T-cell (primary cell): Measurements from ENCODE around the gene APOC3. TPM values are rescaled to one million over a fixed set of nuclear protein-coding genes. Genes with fewer than 3 reads are reported as not detected.

Source experiments
- ATAC-seq, 4 experiments: fragments of 200-7000 bp in 3 of 4; fragments of 150-1000 bp in 1 of 4; cut with Tn5 transposase; replicated peaks in 1 of 4; 1 replicate in 3 of 4; 2 replicates in 1 of 4; pipeline ENCODE4 v1.10.0; 2021; ENCODE audit warnings: moderate library complexity in 3 of 4, mild to moderate bottlenecking in 2 of 4, moderate number of reproducible peaks in 1 of 4
- CTCF ChIA-PET, 2 donors: fragments of 300-600 bp; sonication (Branson Sonifier 250); formaldehyde crosslinking; loops; one replicate each; lab custom pipeline; 2022; ENCODE audit warnings: antibody characterized with exemption in 2 of 2; lab: Charles Lee
- POLR2A ChIA-PET, 2 donors: fragments of 300-600 bp; sonication (Branson Sonifier 250); formaldehyde crosslinking; loops; one replicate each; lab custom pipeline; 2022; ENCODE audit warnings: antibody characterized with exemption in 2 of 2; lab: Charles Lee
- DNase-seq, 35 experiments: peaks; one replicate each; pipeline versions ENCODE4 v3.0.0 to v3.0.0-alpha.2; 2013 to 2023
- H3K27ac ChIP-seq: one replicate; pipeline ENCODE4 v1.5.1; 2013; ENCODE audit warnings: low read length
- H3K27me3 ChIP-seq, 2 experiments: replicated peaks in 1 of 2; 1 replicate in 1 of 2; 2 replicates in 1 of 2; pipeline versions ENCODE4 v1.6.1 to v1.7.0; 2013; ENCODE audit warnings: low read length in 1 of 2, mixed read lengths in 1 of 2; ENCODE audit not compliant: control insufficient read depth in 2 of 2, insufficient read depth in 2 of 2; ENCODE audit errors: extremely low read depth in 1 of 2
- H3K36me3 ChIP-seq, 2 donors: 1 replicate in 1 of 2; 2 replicates in 1 of 2; pipeline versions ENCODE4 v1.6.1 to v1.7.0; 2013; ENCODE audit warnings: low read length in 1 of 2; ENCODE audit not compliant: control insufficient read depth in 2 of 2, insufficient read depth in 1 of 2; ENCODE audit errors: extremely low read depth in 1 of 2
- H3K4me1 ChIP-seq, 2 experiments: 1 replicate in 1 of 2; 2 replicates in 1 of 2; pipeline versions ENCODE4 v1.6.1 to v1.7.0; 2013; ENCODE audit warnings: low read length in 2 of 2, mixed read lengths in 1 of 2; ENCODE audit not compliant: insufficient read depth in 2 of 2, control insufficient read depth in 1 of 2; ENCODE audit errors: extremely low read depth in 1 of 2
- H3K4me3 ChIP-seq, 2 donors: 1 replicate in 1 of 2; 2 replicates in 1 of 2; pipeline versions ENCODE4 v1.5.1 to v1.7.0; 2013; ENCODE audit warnings: mild to moderate bottlenecking in 2 of 2, low read length in 1 of 2, moderate library complexity in 1 of 2; ENCODE audit not compliant: control insufficient read depth in 1 of 2; ENCODE audit errors: extremely low read depth in 1 of 2
- H3K9me3 ChIP-seq: 2 replicates; pipeline ENCODE4 v1.7.0; 2013
- H3K27ac Mint-ChIP-seq, 2 donors: one replicate each; pipeline ENCODE4 v1.8.0; 2020 to 2021; ENCODE audit warnings: mild to moderate bottlenecking in 2 of 2, mixed read lengths in 2 of 2
- H3K27me3 Mint-ChIP-seq, 2 donors: one replicate each; pipeline ENCODE4 v1.8.0; 2021 to 2022; ENCODE audit warnings: mixed read lengths in 2 of 2
- H3K36me3 Mint-ChIP-seq: one replicate; pipeline ENCODE4 v1.8.0; 2021; ENCODE audit warnings: mixed read lengths
- H3K4me1 Mint-ChIP-seq, 3 donors: one replicate each; pipeline ENCODE4 v1.8.0; 2020 to 2022; ENCODE audit warnings: mixed read lengths in 3 of 3, mild to moderate bottlenecking in 1 of 3
- H3K4me3 Mint-ChIP-seq, 3 donors: one replicate each; pipeline ENCODE4 v1.8.0; 2020 to 2022; ENCODE audit warnings: mild to moderate bottlenecking in 3 of 3, mixed read lengths in 3 of 3, moderate library complexity in 3 of 3
- H3K9me3 Mint-ChIP-seq, 3 donors: one replicate each; pipeline ENCODE4 v1.8.0; 2020 to 2022; ENCODE audit warnings: mixed read lengths in 3 of 3
- WGBS: methylation state at CpG from one replicate; pipeline ENCODE4 v1.1.5; 2013; ENCODE audit warnings: missing lambda C conversion rate; ENCODE audit not compliant: insufficient coverage; 5-methylcytosine and 5-hydroxymethylcytosine counted together
- total RNA-seq, 35 experiments: library from RNA in 6 of 35; stranded (reverse) in 6 of 35; fragments of 120-200 nt in 1 of 35; gene quantifications; one replicate each; pipeline versions ENCODE4 v1.2.1 to v1.2.4 and lab custom pipeline; 2013 to 2026

The APOC3 gene
- total RNA-seq, 5 donors from 2014 or later (not counting 1 experiment from before 2014, with no cell fraction given), result 3.3 to 4.1 (median 3.7) TPM; not detected in 2

DNA sequence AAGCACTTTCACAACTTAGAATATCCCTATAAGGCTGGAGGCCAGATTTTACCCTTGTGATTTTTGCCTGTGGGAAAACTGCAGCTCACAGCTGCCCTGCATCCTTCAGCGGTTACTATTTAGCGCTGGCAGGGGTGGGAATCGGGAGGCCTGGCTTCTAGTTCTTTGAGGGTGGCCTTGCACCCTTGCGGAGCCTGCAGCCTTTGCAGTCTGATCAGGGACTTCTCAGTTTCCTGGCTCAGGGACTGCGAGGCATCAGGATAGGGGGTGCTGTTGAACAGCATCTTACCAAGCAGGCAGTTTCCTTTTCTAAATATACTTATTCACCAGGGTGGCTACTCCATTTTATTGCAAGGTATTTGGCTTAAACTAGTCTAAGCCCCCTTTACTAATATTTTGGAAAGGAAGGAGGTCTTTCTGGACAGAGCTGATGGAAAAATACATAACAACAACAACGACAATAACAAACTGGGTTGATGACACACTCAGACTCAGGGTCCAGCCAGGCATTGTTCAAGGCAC, 10.6 kb downstream of the APOC3 start:
- no peak overlapping the region for H3K27ac Mint-ChIP-seq
- no peaks in the 10 kb centered on the region for H3K9me3 Mint-ChIP-seq
- no peak overlapping the region for H3K4me3 ChIP-seq
- DNase-seq (peak in 1 of 35 experiments; percentile 19), ATAC-seq (no peak)
- no peaks in the 10 kb centered on the region for H3K27me3 Mint-ChIP-seq
- peaks cover 0 to 1% of the 10 kb centered on the region in 2 experiments for H3K27me3 ChIP-seq
- peaks cover 19% of the 10 kb centered on the region for H3K36me3 Mint-ChIP-seq
- CTCF ChIA-PET, result interaction anchor here in 1 of 2 donors (1.0 kb wide), 1 partner anchor 237 kb away, joined by 3 read pairs; no protein-coding TSS in a partner anchor
- 94% methylated on average over 4 of the region's 6 CpGs for WGBS
- POLR2A ChIA-PET, result no interaction called here
- H3K4me1 Mint-ChIP-seq, result peaks cover 9 to 15% (median 11%) of the 10 kb centered on the region in 3 donors
- H3K27ac ChIP-seq, result no peak overlapping the region
- H3K9me3 ChIP-seq, result no peaks in the 10 kb centered on the region
- H3K36me3 ChIP-seq, result peaks cover 0 to 17% of the 10 kb centered on the region in 2 donors
- no peak overlapping the region for H3K4me3 Mint-ChIP-seq
- H3K4me1 ChIP-seq, result peaks cover 0 to 14% of the 10 kb centered on the region in 2 experiments

DNA sequence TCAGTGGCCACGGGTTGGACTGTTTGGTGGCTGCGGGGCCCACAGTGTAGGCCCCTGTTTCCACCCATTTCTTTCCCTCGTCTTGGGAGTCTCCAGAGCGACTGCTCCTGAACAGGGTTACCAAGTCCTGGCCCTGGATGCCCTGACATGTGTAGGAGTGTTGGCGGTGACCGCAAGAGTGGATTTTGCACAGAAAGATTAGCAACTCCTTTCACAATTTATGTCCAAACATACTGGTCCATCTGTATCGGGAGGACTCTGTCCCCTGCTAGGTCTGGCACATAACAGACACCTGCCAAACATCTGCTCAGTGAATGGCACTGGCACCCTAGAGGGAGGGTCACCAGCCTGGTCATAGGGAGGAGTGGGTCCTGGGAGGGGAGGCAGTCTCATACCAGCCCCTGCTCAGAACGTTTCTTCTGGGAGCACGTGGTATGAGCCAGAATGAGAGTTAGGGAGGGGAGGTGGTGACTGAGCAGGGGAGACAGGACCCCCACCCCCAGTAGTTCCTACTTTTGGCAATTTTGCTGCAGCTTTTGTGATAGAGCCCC, 11.1 kb downstream of the APOC3 start:
- Mint-ChIP-seq H3K27me3 (no peaks in the 10 kb centered on the region), H3K27ac (no peak overlapping the region), H3K4me3 (no peak overlapping the region), H3K36me3 (peaks cover 25% of the 10 kb centered on the region), H3K9me3 (no peaks in the 10 kb centered on the region), H3K4me1 (peaks cover 4 to 9% (median 5%) of the 10 kb centered on the region in 3 donors)
- 67% methylated on average over 1 of the region's 9 CpGs for WGBS
- no peak overlapping the region for H3K27ac ChIP-seq
- ChIA-PET POLR2A (interaction anchor here in 1 of 2 donors (0.6 kb wide), 1 partner anchor 23 kb away, joined by 3 read pairs; no protein-coding TSS in a partner anchor), CTCF (no interaction called here)
- peaks cover 0 to 23% of the 10 kb centered on the region in 2 donors for H3K36me3 ChIP-seq
- no peaks in the 10 kb centered on the region for H3K27me3 ChIP-seq
- no peak overlapping the region for H3K4me3 ChIP-seq
- ATAC-seq, result no peak
- no peak for DNase-seq
- no peaks in the 10 kb centered on the region for H3K9me3 ChIP-seq
- peaks cover 0 to 9% of the 10 kb centered on the region in 2 experiments for H3K4me1 ChIP-seq

DNA sequence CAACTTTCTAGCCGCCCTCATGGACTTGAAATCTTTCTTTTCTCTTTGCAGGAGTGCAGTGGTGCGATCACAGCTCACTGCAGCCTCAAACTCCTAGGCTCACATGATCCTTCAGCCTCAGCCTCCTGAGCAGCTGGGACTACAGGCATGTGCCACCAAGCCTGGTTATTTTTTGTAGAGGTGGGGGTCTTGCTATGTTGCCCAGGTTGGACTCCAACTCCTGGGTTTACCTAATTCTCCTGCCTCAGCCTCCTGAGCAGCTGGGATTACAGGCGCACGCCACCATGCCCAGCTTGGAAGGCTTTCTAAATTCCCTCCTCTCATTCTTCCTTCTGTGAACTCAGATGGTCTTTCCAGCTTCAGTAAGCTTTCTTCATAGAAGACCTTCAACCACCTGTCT, 12.4 kb downstream of the APOC3 start:
- ATAC-seq, result no peak
- Histone ChIP-seq H3K36me3 (peaks cover 0 to 36% of the 10 kb centered on the region in 2 donors), H3K4me3 (no peak overlapping the region), H3K4me1 (no peaks in the 10 kb centered on the region), H3K27ac (no peak overlapping the region), H3K27me3 (no peaks in the 10 kb centered on the region), H3K9me3 (no peaks in the 10 kb centered on the region)
- H3K4me1 Mint-ChIP-seq, result peaks cover 0 to 4% (median 1%) of the 10 kb centered on the region in 3 donors
- H3K27ac Mint-ChIP-seq, result no peak overlapping the region
- H3K27me3 Mint-ChIP-seq, result no peaks in the 10 kb centered on the region
- peaks cover 38% of the 10 kb centered on the region for H3K36me3 Mint-ChIP-seq
- no peak for DNase-seq
- ChIA-PET POLR2A (interaction anchor here in 1 of 2 donors (0.7 kb wide), 1 partner anchor 11 kb away, joined by 7 read pairs; no protein-coding TSS in a partner anchor), CTCF (no interaction called here)
- WGBS, result no CpG with 5 or more reads among the region's 4 CpGs
- no peaks in the 10 kb centered on the region for H3K9me3 Mint-ChIP-seq
- H3K4me3 Mint-ChIP-seq, result no peak overlapping the region

DNA sequence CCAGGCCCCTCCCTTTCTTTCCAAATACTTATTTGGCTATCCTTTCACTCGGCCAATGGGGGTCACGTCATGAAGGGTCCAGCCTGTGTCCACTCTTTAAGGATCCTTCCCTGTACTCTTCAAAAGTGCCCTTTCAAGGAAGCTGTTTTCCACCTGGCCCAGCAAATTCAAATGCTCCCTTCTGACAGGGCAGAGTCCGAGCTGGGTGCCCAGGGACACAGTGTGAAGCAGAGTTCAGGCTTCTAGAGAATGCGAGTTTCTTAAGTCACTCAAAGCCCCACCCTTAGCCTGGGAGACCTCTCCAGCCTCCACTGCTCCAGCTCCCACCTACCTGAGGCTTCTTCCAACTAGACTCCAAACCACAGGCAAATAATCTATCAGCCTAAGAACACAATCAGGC, 13.2 kb downstream of the APOC3 start:
- peaks cover 0 to 4% (median 1%) of the 10 kb centered on the region in 3 donors for H3K4me1 Mint-ChIP-seq
- CTCF ChIA-PET, result no interaction called here
- no peaks in the 10 kb centered on the region for H3K27me3 Mint-ChIP-seq
- peaks cover 44% of the 10 kb centered on the region for H3K36me3 Mint-ChIP-seq
- H3K27me3 ChIP-seq, result no peaks in the 10 kb centered on the region
- 96% methylated on average over 4 of the region's 4 CpGs for WGBS
- no peak for DNase-seq
- POLR2A ChIA-PET, result no interaction called here
- H3K27ac Mint-ChIP-seq, result no peak overlapping the region
- no peaks in the 10 kb centered on the region for H3K9me3 ChIP-seq
- H3K4me1 ChIP-seq, result no peaks in the 10 kb centered on the region
- H3K36me3 ChIP-seq, result peaks cover 3 to 43% of the 10 kb centered on the region in 2 donors
- H3K4me3 Mint-ChIP-seq, result no peak overlapping the region
- no peak overlapping the region for H3K4me3 ChIP-seq
- ATAC-seq, result no peak
- H3K27ac ChIP-seq, result no peak overlapping the region
- no peaks in the 10 kb centered on the region for H3K9me3 Mint-ChIP-seq

DNA sequence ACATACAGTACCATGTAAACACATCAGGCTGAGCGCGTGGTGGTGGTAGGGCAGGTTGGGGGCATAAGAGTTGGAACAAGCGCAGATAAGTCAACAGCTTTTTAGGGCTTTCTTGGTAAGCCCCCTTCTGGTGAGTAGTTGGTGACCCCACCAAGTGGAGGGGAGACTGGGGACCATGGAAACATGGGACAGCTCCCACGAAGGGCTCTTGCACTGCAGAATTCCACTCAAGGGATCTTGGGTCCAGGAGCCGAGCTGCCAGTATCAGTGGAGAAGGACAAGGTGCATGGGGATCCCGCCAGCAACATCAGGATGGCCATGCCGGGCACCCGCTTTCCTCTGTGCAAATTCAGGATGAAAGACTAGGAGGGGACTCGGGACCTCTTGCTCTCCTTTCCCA, 14.0 kb downstream of the APOC3 start:
- Mint-ChIP-seq H3K9me3 (no peaks in the 10 kb centered on the region), H3K27me3 (no peaks in the 10 kb centered on the region), H3K4me1 (peaks cover 0 to 4% (median 1%) of the 10 kb centered on the region in 3 donors), H3K36me3 (peaks cover 45% of the 10 kb centered on the region), H3K27ac (no peak overlapping the region), H3K4me3 (no peak overlapping the region)
- Histone ChIP-seq H3K9me3 (no peaks in the 10 kb centered on the region), H3K27me3 (no peaks in the 10 kb centered on the region), H3K4me3 (no peak overlapping the region), H3K36me3 (peaks cover 3 to 46% of the 10 kb centered on the region in 2 donors), H3K27ac (no peak overlapping the region), H3K4me1 (no peaks in the 10 kb centered on the region)
- ChIA-PET POLR2A (no interaction called here), CTCF (interaction anchor here in 1 of 2 donors (0.7 kb wide), 1 partner anchor 10 kb away, joined by 3 read pairs; no protein-coding TSS in a partner anchor)
- 100% methylated on average over 1 of the region's 9 CpGs for WGBS
- ATAC-seq (no peak), DNase-seq (no peak)

DNA sequence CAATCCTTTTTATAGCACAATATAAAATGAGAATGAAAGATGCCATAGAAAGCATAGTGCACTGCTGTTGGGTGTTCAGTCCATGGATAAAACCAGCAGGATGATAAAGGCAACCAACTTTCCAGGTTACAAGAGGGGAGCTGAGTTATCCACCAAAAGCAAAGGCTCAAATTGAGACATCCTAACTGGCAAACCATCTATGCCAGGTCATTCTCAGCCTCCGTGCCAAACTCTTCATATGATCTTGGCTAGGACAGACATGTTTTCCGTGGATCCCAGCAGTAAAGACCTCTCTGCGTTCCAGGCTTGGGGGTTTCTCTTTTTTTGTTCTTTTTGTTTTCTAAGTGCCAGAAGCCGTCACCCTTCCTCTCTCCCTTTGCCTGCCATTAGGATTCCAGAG, 15.0 kb downstream of the APOC3 start:
- Histone ChIP-seq H3K27ac (no peak overlapping the region), H3K4me3 (no peak overlapping the region), H3K9me3 (no peaks in the 10 kb centered on the region), H3K36me3 (peaks cover 3 to 51% of the 10 kb centered on the region in 2 donors), H3K4me1 (no peaks in the 10 kb centered on the region), H3K27me3 (no peaks in the 10 kb centered on the region)
- Mint-ChIP-seq H3K9me3 (no peaks in the 10 kb centered on the region), H3K4me1 (peaks cover 3 to 8% (median 4%) of the 10 kb centered on the region in 3 donors), H3K27me3 (no peaks in the 10 kb centered on the region), H3K36me3 (peaks cover 52% of the 10 kb centered on the region), H3K27ac (no peak overlapping the region), H3K4me3 (no peak overlapping the region)
- DNase-seq (no peak), ATAC-seq (no peak)
- POLR2A ChIA-PET, result interaction anchor here in 1 of 2 donors (0.5 to 0.6 kb wide), 2 partner anchors 32 to 332 kb away, joined by 3 to 10 read pairs; no protein-coding TSS in a partner anchor
- CTCF ChIA-PET, result interaction anchor here in 1 of 2 donors (0.6 kb wide), 1 partner anchor 88 kb away, joined by 5 read pairs; no protein-coding TSS in a partner anchor
- 83% methylated on average over 1 of the region's 4 CpGs for WGBS
